Pancreas (tissue), 10 donors: ENCODE data around the gene HMG20B. TPM values are rescaled to one million over a fixed set of nuclear protein-coding genes. Genes with fewer than 3 reads are reported as not detected.
A peak's percentile ranks its signal among the peaks of the same experiment; 100 is the strongest.
"Not testable (repeated sequence)": the region's sequence is repeated elsewhere in the genome, so short reads cannot be mapped to it uniquely, and the experiment has no call there.

Experiments
- ATAC-seq, 4 donors: fragments of 200-7000 bp; cut with Tn5 transposase; one replicate each; pipeline versions ENCODE4 v1.8.0 to v1.9.1; 2020; ENCODE audit warnings: mild to moderate bottlenecking in 4 of 4, moderate library complexity in 4 of 4
- DNase-seq, 6 donors: peaks; one replicate each; pipeline ENCODE4 v3.0.0-alpha.2; 2020
- FAIRE-seq: peaks from 2 replicates; lab custom pipeline; 2012; peaks lifted over from hg19 to GRCh38; lab: Jason Lieb, UNC
- H3K27ac ChIP-seq, 4 donors: fragments of 200-600 bp; sonication (generic); 1 replicate in 3 of 4; 2 replicates in 1 of 4; pipeline versions ENCODE4 v1.5.0 to v1.8.0; 2020
- H3K27me3 ChIP-seq, 4 donors: fragments of 200-600 bp; one replicate each; pipeline ENCODE4 v1.8.0; 2021
- H3K36me3 ChIP-seq, 3 donors: fragments of 200-600 bp; sonication (generic) in 1 of 3; one replicate each; pipeline versions ENCODE4 v1.5.0 to v1.8.0; 2020 to 2021
- H3K4me1 ChIP-seq, 3 donors: fragments of 200-600 bp; one replicate each; pipeline ENCODE4 v1.8.0; 2021
- H3K4me3 ChIP-seq, 4 donors: fragments of 200-600 bp; sonication (generic) in 2 of 4; one replicate each; pipeline versions ENCODE4 v1.5.0 to v1.8.0; 2020 to 2021
- H3K9me3 ChIP-seq, 4 donors: fragments of 200-600 bp; one replicate each; pipeline ENCODE4 v1.8.0; 2021
- WGBS, 2 donors: extraction: QIAGEN DNeasy Blood & Tissue Kit; methylation state at CpG; one replicate each; pipeline ENCODE4 v1.1.7; 2013; 5-methylcytosine and 5-hydroxymethylcytosine counted together
- intact Hi-C, 3 donors: fragments of 100-400 bp; cut with DNase I; formaldehyde crosslinking; loops; one replicate each; pipeline versions ENCODE4 v1.11.1 to v1.14.2; 2022
- polyA plus RNA-seq, 2 donors: library from polyadenylated mRNA; stranded (reverse); fragments of 200-250 nt; gene quantifications; one replicate each; pipeline ENCODE4 v1.2.3, GENCODE V29; 2013
- total RNA-seq, 6 donors: library from RNA; stranded (reverse); fragmentation: NEBNext Ultra II Directional in 4 of 6; extraction: Animal tissue kit (Norgen Biotek cat#: 25700) in 4 of 6; gene quantifications; one replicate each; pipeline versions ENCODE4 v1.2.1 to v1.2.4, GENCODE V29; 2021 to 2023
- TF ChIP-seq, protein P1 (sequence below), 4 donors: fragments of 200-600 bp; sonication (generic) in 3 of 4; IDR thresholded peaks; one replicate each; pipeline versions ENCODE4 v1.5.0 to v1.8.0; 2021; ENCODE audit warnings: antibody characterized with exemption in 4 of 4
- donor health status: healthy with polysubstance abuse.
- donor health status: DM: no; HTN: no; CAD: no; lungs with moderate emphysema.
- donor health status: DM: no; HTN: no; CAD: no.
- donor health status: control.
- donor health status: control.
- donor health status: Bipolar disorder and iron deficiency.
- donor health status: DM: yes; HTN: yes; CAD: no.
- donor health status: DM: no; HTN: no; CAD: no.
- donor health status: DM: no; HTN: no; CAD: no.
- donor health status: DM: yes; HTN: yes; CAD: no.

The HMG20B gene
- total and polyA plus RNA-seq, 8 donors: 26.3 to 102 (median 31.7) TPM

DNA sequence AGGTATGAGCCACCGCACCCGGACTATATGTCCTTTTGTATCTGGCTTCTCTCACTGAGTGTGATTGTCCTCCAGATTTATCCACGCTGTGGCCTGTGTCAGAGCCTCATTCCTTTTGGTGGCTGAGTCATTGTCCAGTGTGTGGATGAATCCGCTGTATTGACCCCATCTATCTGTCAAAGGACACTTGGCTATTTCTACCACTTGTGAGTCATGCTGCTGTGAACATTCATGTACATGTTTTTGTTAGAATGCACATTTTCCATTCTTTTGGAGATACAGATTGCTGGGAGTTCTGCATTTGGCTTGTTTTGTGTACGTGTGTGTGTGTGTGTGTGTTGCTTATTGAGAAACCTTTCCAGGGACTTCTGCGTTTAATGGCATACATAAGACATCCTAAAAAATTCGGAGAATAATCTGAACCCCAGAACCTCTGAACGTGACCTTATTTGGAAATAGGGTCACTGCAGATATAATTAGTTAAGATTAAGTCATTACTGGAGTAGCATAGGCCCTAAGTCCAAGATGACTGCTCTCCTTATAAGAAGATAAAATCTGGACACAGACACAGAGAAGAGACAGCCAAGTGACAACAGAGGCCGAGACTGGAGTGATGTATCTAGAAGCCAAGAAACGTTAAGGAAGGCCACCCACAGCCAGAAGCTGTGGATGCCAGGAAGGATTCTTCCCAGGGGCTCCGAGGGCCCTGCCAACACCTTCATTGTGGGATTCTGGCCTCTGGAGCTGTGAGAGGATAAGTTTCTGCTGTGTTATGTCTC, 7.6 kb downstream of the HMG20B start:
- FAIRE-seq: no peak
- Histone ChIP-seq H3K9me3 (no peaks in the 10 kb centered on the region), H3K27me3 (no peaks in the 10 kb centered on the region), H3K4me3 (no peak overlapping the region), H3K4me1 (no peaks in the 10 kb centered on the region), H3K36me3 (no peaks in the 10 kb centered on the region), H3K27ac (no peak overlapping the region)
- ATAC-seq: peak in 2 of 4 donors; percentile 15 to 36
- 56 to 64% methylated on average over 11 of the region's 11 CpGs for whole genome bisulfite sequencing, 2 donors
- intact Hi-C loops: no loop called here
- TF ChIP-seq, protein P1, sequence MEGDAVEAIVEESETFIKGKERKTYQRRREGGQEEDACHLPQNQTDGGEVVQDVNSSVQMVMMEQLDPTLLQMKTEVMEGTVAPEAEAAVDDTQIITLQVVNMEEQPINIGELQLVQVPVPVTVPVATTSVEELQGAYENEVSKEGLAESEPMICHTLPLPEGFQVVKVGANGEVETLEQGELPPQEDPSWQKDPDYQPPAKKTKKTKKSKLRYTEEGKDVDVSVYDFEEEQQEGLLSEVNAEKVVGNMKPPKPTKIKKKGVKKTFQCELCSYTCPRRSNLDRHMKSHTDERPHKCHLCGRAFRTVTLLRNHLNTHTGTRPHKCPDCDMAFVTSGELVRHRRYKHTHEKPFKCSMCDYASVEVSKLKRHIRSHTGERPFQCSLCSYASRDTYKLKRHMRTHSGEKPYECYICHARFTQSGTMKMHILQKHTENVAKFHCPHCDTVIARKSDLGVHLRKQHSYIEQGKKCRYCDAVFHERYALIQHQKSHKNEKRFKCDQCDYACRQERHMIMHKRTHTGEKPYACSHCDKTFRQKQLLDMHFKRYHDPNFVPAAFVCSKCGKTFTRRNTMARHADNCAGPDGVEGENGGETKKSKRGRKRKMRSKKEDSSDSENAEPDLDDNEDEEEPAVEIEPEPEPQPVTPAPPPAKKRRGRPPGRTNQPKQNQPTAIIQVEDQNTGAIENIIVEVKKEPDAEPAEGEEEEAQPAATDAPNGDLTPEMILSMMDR (IDR thresholded peaks at IDR 0.05): no peak
- DNase-seq: no peak

DNA sequence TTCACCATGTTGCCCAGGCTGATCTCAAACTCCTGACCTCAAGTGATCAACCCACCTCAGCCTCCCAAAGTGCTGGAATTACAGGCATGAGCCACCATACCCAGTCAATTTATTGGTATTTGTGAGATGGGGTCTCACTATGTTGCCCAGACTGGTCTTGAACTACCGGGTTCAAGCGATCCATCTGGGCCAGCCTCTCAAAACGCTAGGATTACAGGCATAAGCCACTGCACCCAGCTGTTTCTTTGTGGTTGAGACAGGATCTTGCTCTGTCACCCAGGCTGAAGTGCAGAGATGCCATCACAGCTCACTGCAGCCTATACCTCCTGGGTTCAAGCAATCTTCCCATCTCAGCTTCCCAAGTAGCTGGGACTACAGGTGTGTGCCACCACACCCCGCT, 9.0 kb downstream of the HMG20B start:
- DNase-seq, H3K27ac ChIP-seq, H3K27me3 ChIP-seq, FAIRE-seq, H3K4me1 ChIP-seq, intact Hi-C loops, H3K36me3 ChIP-seq, H3K4me3 ChIP-seq, ATAC-seq, H3K9me3 ChIP-seq: not testable (repeated sequence)
- WGBS, 2 donors: 70 to 78% methylated on average over 4 of the region's 4 CpGs

DNA sequence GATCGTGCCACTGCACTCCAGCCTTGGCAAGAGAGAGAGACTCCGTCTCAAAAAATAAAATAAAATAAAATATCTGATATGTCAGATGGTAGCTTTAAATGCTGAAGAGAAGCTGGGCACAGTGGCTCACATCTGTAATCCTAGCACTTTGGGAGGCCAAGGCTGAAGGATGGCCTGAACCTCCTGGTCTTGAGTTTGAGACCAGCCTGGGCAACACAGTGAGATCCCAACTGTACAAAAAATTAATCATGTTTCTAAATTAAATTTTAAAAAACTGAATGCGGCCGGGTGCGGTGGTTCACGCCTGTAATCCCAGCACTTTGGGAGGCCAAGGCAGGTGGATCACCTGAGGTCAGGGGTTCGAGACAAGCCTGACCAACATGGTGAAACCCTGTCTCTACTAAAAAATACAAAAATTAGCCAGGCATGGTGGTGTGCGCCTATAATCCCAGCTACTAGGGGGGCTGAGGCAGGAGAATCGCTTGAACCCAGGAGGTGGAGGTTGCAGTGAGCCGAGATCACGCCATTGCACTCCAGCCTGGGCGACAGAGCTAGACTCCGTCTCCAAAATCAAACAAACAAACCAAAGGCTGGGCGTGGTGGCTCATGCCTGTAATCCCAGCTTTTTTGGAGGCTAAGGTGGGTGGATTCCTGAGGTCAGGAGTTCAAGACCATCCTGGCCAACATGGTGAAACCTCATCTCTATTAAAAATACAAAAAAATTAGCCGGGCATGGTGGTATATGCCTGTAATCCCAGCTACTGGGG, 11.5 kb downstream of the HMG20B start:
- FAIRE-seq, H3K27ac ChIP-seq, DNase-seq, H3K27me3 ChIP-seq, H3K4me1 ChIP-seq, H3K4me3 ChIP-seq, H3K9me3 ChIP-seq, H3K36me3 ChIP-seq, intact Hi-C loops, ATAC-seq: not testable (repeated sequence)
- 65 to 82% methylated on average over 15 of the region's 15 CpGs for WGBS, 2 donors

DNA sequence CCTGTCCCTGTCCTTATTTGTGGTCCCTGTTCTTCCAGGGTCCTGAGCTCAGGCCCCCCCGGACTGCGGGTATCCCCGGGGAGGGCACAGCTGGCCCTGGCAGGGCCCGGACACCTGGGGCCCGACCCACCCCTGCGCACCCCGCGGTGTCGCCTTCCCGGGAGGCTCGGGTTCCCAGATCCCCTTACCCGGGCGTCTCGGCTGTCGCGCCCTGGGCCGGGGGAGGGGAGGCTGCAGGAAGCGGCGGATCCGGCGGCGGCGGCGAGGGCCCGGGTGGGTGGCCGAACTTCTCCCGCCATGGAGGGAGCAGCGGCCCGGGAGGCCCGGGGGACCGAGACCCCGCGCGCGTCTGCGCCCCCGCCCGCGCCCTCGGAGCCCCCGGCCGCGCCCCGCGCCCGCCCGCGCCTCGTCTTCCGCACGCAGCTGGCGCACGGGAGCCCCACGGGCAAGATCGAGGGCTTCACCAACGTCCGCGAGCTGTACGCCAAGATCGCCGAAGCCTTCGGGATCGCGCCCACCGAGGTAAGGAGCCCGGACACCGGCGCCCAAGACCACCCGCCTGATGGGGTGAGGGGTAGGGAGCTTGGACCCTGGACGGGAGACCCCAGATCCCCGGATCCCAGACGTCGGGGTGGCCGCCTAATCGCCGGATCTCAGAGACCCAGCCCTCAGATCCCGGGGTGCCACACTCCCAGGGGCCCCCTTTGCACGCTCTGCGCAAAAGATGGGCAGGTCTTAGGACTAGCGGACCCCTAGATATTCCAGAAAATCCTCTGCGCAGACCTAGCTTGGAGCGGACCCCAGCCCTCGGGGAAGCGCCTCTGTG, 12.8 kb downstream of the HMG20B start, which contains the start of gene GIPC3:
Gene GIPC3, plus strand, starts transcription at position 178 of the 826 bp plus-strand sequence. Its CDS starts 120 bp downstream, at position 298.
- TF ChIP-seq, protein P1 (IDR thresholded peaks at IDR 0.05): no peak
- H3K27me3 ChIP-seq: peaks cover 0 to 8% (median 0%) of the 10 kb centered on the region in 4 donors
- H3K4me3 ChIP-seq: peak within 1 kb of the TSS in 2 of 4 donors; percentile 1 to 27
- no peaks in the 10 kb centered on the region for H3K36me3 ChIP-seq
- intact Hi-C loops: no loop called here
- DNase-seq (peak in 1 of 6 donors; percentile 34), ATAC-seq (no peak), FAIRE-seq (no peak)
- 6 to 7% methylated on average over 63 to 84 of the region's 84 CpGs for WGBS, 2 donors
- no peak within 1 kb of the TSS for H3K27ac ChIP-seq
- no peaks in the 10 kb centered on the region for H3K4me1 ChIP-seq
- no peaks in the 10 kb centered on the region for H3K9me3 ChIP-seq

DNA sequence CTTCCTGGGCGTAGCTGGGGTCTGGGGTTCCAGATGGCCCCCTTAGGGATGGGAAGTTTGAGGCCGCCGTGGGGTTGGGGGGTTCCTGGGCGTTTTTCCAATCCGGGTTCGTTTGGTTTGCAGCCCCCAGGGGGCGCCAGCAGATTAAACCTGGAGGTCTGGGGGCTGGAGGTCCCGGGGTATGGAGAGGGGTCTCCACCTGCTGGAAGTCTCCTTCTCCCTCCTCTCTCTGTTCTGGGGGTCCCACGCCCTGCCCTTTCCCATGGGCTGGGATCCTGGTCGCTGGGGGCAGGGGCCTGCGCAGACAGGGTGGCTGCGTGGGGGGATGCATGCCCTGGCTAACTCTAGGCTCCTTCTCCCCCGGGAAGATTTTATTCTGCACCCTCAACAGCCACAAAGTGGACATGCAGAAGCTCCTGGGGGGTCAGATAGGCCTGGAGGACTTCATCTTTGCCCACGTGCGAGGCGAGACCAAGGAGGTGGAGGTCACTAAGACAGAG, 13.4 kb downstream of the HMG20B start:
- ATAC-seq: peak in 1 of 4 donors; percentile 6
- no peaks in the 10 kb centered on the region for H3K9me3 ChIP-seq
- 21 to 24% methylated on average over 16 of the region's 16 CpGs for WGBS, 2 donors
- H3K4me1 ChIP-seq: no peaks in the 10 kb centered on the region
- no peaks in the 10 kb centered on the region for H3K36me3 ChIP-seq
- intact Hi-C loops: no loop called here
- TF ChIP-seq, protein P1 (IDR thresholded peaks at IDR 0.05): no peak
- peak in 1 of 6 donors; percentile 13 for DNase-seq
- H3K27ac ChIP-seq: no peak overlapping the region
- H3K27me3 ChIP-seq: peaks cover 0 to 8% (median 0%) of the 10 kb centered on the region in 4 donors
- no peak for FAIRE-seq
- H3K4me3 ChIP-seq: peak overlapping the region in 1 of 4 donors; percentile 27
